CD4-positive, CD25-positive, alpha-beta regulatory T cell (primary cell): Measurements from ENCODE around the gene FAM120B. TPM values are rescaled to one million over a fixed set of nuclear protein-coding genes. Genes with fewer than 3 reads are reported as not detected.

Source experiments
- ATAC-seq, 2 donors: fragments of 150-1000 bp; cut with Tn5 transposase; one replicate each; pipeline ENCODE4 v1.10.0; 2021; ENCODE audit warnings: low read depth in 2 of 2, moderate number of reproducible peaks in 2 of 2, moderate library complexity in 1 of 2
- DNase-seq, 3 donors: peaks; one replicate each; pipeline versions ENCODE4 v3.0.0 to v3.0.0-alpha.2; 2012 to 2022; ENCODE audit warnings: mixed read lengths in 1 of 3
- H3K27ac ChIP-seq: one replicate; pipeline ENCODE4 v1.7.0; 2013; ENCODE audit warnings: mild to moderate bottlenecking, low read length; ENCODE audit not compliant: insufficient read depth, poor library complexity, severe bottlenecking
- H3K27me3 ChIP-seq: one replicate; pipeline ENCODE4 v1.7.0; 2013; ENCODE audit warnings: low read length; ENCODE audit not compliant: control insufficient read depth, insufficient read depth
- H3K36me3 ChIP-seq: one replicate; pipeline ENCODE4 v1.7.0; 2013; ENCODE audit warnings: mild to moderate bottlenecking, low read length, moderate library complexity; ENCODE audit not compliant: control insufficient read depth, insufficient read depth
- H3K4me1 ChIP-seq: 2 replicates; pipeline ENCODE4 v1.7.0; 2013; ENCODE audit warnings: mild to moderate bottlenecking, low read length; ENCODE audit not compliant: insufficient read depth, control insufficient read depth, poor library complexity, severe bottlenecking
- H3K4me3 ChIP-seq: one replicate; pipeline ENCODE4 v1.7.0; 2013; ENCODE audit warnings: low read depth, mild to moderate bottlenecking, low read length, moderate library complexity
- H3K9me3 ChIP-seq, 2 experiments: 1 replicate in 1 of 2; 2 replicates in 1 of 2; pipeline ENCODE4 v1.7.0; 2013; ENCODE audit warnings: low read length in 2 of 2, mild to moderate bottlenecking in 1 of 2, moderate library complexity in 1 of 2; ENCODE audit not compliant: control insufficient read depth in 2 of 2
- H3K27ac Mint-ChIP-seq, 3 donors: one replicate each; pipeline ENCODE4 v1.8.0; 2020 to 2022; ENCODE audit warnings: mild to moderate bottlenecking in 3 of 3, mixed read lengths in 3 of 3, moderate library complexity in 2 of 3
- H3K27me3 Mint-ChIP-seq: one replicate; pipeline ENCODE4 v1.8.0; 2022; ENCODE audit warnings: mild to moderate bottlenecking, mixed read lengths
- H3K36me3 Mint-ChIP-seq: one replicate; pipeline ENCODE4 v1.8.0; 2020; ENCODE audit warnings: mixed read lengths
- H3K4me1 Mint-ChIP-seq, 4 donors: one replicate each; pipeline ENCODE4 v1.8.0; 2020 to 2022; ENCODE audit warnings: mixed read lengths in 4 of 4, mild to moderate bottlenecking in 1 of 4
- H3K4me3 Mint-ChIP-seq, 4 donors: one replicate each; pipeline ENCODE4 v1.8.0; 2020 to 2022; ENCODE audit warnings: mild to moderate bottlenecking in 4 of 4, mixed read lengths in 4 of 4, moderate library complexity in 3 of 4
- H3K9me3 Mint-ChIP-seq, 7 donors: one replicate each; pipeline ENCODE4 v1.8.0; 2020 to 2022; ENCODE audit warnings: mixed read lengths in 7 of 7, mild to moderate bottlenecking in 3 of 7, moderate library complexity in 2 of 7
- polyA plus RNA-seq, 4 donors: library from polyadenylated mRNA; unstranded; fragments of 300-500 nt; fragmentation: Illumina TruSeq; gene quantifications; one replicate each; pipeline ENCODE4 v1.2.3, GENCODE V29; 2021
- total RNA-seq: library from RNA; stranded (reverse); gene quantifications from one replicate; pipeline ENCODE4 v1.2.3, GENCODE V29; 2022

Gene FAM120B
- total and polyA plus RNA-seq, 5 donors from 2014 or later = 28.0 to 35.0 (median 31.1) TPM

DNA sequence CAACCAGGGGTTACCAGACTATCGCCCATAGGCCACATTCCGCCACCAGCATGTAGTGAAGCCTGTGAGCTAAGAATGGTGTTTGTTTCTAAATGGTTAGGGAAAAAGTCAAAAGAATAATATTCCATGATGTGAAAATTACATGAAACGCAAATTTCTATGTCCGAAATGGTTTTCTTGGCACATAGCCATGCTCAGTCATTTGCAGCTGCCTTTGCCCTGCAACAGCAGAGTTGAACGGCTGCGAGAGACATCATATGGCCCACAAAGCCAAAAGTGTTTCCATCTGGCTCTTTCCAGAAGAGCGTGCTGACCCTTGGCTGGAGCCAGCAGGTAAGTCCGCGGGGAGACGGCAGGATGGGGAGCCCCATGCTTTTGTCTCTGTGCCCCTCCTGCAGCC is 60.7 kb downstream of the FAM120B start:
- peaks cover 69% of the 10 kb centered on the region for H3K36me3 ChIP-seq

GRCh38 chr6:170368544-170368943 is 62.0 kb downstream of the FAM120B start:
- Mint-ChIP-seq H3K27me3 (no peaks in the 10 kb centered on the region), H3K4me3 (no peak overlapping the region), H3K4me1 (peaks cover 0 to 15% (median 5%) of the 10 kb centered on the region in 4 donors), H3K27ac (no peak overlapping the region), H3K9me3 (no peaks in the 10 kb centered on the region), H3K36me3 (peaks cover 51% of the 10 kb centered on the region)
- H3K4me3 ChIP-seq = no peak overlapping the region
- H3K36me3 ChIP-seq = peaks cover 61% of the 10 kb centered on the region
- no peaks in the 10 kb centered on the region for H3K9me3 ChIP-seq
- no peak for DNase-seq
- H3K4me1 ChIP-seq = no peaks in the 10 kb centered on the region
- no peak overlapping the region for H3K27ac ChIP-seq
- no peak for ATAC-seq
- H3K27me3 ChIP-seq = no peaks in the 10 kb centered on the region

More for the DNA sequence above, 60.7 kb downstream of the FAM120B start:
- DNase-seq (no peak), ATAC-seq (no peak)
- Mint-ChIP-seq H3K4me3 (no peak overlapping the region), H3K4me1 (peaks cover 0 to 15% (median 5%) of the 10 kb centered on the region in 4 donors), H3K36me3 (peaks cover 56% of the 10 kb centered on the region), H3K27me3 (no peaks in the 10 kb centered on the region), H3K9me3 (no peaks in the 10 kb centered on the region), H3K27ac (no peak overlapping the region)
- Histone ChIP-seq H3K4me3 (no peak overlapping the region), H3K4me1 (no peaks in the 10 kb centered on the region), H3K27ac (no peak overlapping the region), H3K9me3 (no peaks in the 10 kb centered on the region), H3K27me3 (no peaks in the 10 kb centered on the region)

DNA sequence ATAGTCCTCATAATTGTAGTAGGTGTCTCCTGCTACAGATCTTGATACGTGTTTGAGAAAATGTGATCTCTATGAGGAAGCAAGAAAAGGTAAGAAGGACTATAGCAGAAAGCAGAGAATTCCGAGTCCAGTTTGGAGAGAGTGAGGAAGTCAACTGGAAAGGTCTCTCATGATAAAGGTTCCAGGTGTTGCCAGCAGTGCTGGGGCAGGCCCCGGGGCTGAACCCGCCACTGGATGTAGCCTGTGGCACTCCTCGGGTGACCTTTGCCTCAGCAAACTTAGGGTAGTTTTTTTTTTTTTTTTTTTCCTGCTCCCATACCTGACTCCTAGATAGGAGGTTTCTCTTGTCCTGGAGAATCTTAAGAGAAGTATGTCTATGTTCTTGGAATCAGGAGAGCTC is 62.8 kb downstream of the FAM120B start:
- Mint-ChIP-seq H3K9me3 (no peaks in the 10 kb centered on the region), H3K4me3 (no peak overlapping the region), H3K4me1 (peaks cover 0 to 17% (median 4%) of the 10 kb centered on the region in 4 donors), H3K36me3 (peaks cover 52% of the 10 kb centered on the region), H3K27ac (peak overlapping the region in 1 of 3 donors; percentile 30), H3K27me3 (no peaks in the 10 kb centered on the region)
- ATAC-seq = no peak
- Histone ChIP-seq H3K36me3 (peaks cover 60% of the 10 kb centered on the region), H3K27me3 (no peaks in the 10 kb centered on the region), H3K9me3 (no peaks in the 10 kb centered on the region), H3K27ac (no peak overlapping the region), H3K4me1 (no peaks in the 10 kb centered on the region), H3K4me3 (no peak overlapping the region)
- DNase-seq = no peak

DNA sequence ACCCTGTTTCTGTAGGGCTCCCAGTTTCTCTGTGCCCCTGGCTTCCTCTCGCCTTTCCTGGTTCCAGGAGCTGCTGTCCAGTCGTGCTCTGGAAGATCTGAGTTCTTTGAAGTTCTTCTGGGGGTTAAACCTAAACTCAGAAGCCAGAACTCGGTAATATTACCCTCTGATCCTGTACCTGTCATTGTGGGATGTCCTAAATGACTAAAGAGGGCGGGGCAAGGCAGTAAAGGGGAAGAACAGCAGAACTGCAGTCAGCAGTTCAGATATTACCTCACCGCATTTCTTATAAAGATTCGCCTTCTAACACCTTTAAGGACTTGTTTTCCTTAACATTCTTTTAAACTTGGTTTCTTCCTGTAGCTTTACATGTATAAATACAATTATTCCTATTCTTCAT is 63.9 kb downstream of the FAM120B start:
- DNase-seq (peak in 1 of 3 donors; percentile 18), ATAC-seq (no peak)
- Mint-ChIP-seq H3K9me3 (no peaks in the 10 kb centered on the region), H3K27me3 (no peaks in the 10 kb centered on the region), H3K4me3 (no peak overlapping the region), H3K27ac (peak overlapping the region in 2 of 3 donors; percentile 34 to 67), H3K36me3 (peaks cover 44% of the 10 kb centered on the region), H3K4me1 (peaks cover 0 to 21% (median 3%) of the 10 kb centered on the region in 4 donors)
- no peaks in the 10 kb centered on the region for H3K4me1 ChIP-seq
- H3K9me3 ChIP-seq = no peaks in the 10 kb centered on the region
- H3K4me3 ChIP-seq = no peak overlapping the region
- H3K36me3 ChIP-seq = peaks cover 55% of the 10 kb centered on the region
- H3K27me3 ChIP-seq = no peaks in the 10 kb centered on the region
- H3K27ac ChIP-seq = no peak overlapping the region

DNA sequence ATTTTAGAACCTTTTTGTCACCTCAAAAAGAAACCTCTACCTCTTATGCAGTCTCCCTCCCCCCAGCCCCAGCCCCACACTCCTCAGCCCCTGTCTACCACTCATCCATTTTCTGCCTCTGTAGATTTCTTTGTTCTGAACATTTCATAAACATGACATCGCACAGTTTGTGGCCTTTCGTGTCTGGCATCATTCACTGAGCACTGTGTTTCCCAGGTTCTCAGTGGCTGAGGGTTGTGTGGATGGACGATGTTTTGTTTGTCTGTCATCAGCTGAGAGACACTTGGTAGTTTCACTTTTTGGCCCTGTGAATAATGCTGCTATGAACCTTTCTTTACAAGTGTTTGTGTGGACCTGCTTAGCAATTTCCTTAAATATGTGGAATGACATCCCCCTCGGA is 64.5 kb downstream of the FAM120B start:
- DNase-seq (no peak), ATAC-seq (no peak)
- peak overlapping the region in 2 of 3 donors; percentile 34 to 84 for H3K27ac Mint-ChIP-seq
- no peak overlapping the region for H3K4me3 Mint-ChIP-seq
- peaks cover 60% of the 10 kb centered on the region for H3K36me3 ChIP-seq
- no peak overlapping the region for H3K27ac ChIP-seq
- no peaks in the 10 kb centered on the region for H3K9me3 ChIP-seq
- H3K27me3 ChIP-seq = no peaks in the 10 kb centered on the region
- H3K4me3 ChIP-seq = no peak overlapping the region
- peaks cover 48% of the 10 kb centered on the region for H3K36me3 Mint-ChIP-seq
- H3K9me3 Mint-ChIP-seq = no peaks in the 10 kb centered on the region
- H3K27me3 Mint-ChIP-seq = no peaks in the 10 kb centered on the region
- H3K4me1 Mint-ChIP-seq = peaks cover 0 to 25% (median 4%) of the 10 kb centered on the region in 4 donors
- no peaks in the 10 kb centered on the region for H3K4me1 ChIP-seq

DNA sequence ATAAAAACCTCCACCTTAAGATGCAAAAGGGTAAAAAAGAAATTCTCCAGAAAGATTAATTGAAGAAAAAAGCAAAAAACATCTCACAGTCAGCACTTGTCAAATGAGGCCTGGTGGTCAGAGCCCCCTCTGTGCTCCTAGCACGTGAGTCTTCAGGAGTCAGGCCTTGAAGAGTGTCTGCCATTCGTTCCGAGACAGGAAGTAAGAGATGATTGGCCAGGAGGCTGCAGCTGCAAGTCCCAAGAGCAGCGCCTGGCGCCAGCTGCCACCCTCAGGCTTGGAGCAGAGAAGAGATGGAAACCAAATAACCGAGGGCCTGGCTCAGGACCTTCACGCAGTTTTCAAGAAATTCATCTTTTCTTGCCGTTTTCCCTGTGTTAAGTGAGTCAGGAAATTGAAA is 65.0 kb downstream of the FAM120B start:
- H3K4me3 Mint-ChIP-seq = no peak overlapping the region
- Histone ChIP-seq H3K4me1 (no peaks in the 10 kb centered on the region), H3K36me3 (peaks cover 57% of the 10 kb centered on the region), H3K27me3 (no peaks in the 10 kb centered on the region), H3K27ac (no peak overlapping the region), H3K9me3 (no peaks in the 10 kb centered on the region), H3K4me3 (no peak overlapping the region)
- H3K4me1 Mint-ChIP-seq = peaks cover 0 to 27% (median 6%) of the 10 kb centered on the region in 4 donors
- peak overlapping the region in 1 of 3 donors; percentile 84 for H3K27ac Mint-ChIP-seq
- H3K27me3 Mint-ChIP-seq = no peaks in the 10 kb centered on the region
- no peak for ATAC-seq
- DNase-seq = no peak
- no peaks in the 10 kb centered on the region for H3K9me3 Mint-ChIP-seq
- H3K36me3 Mint-ChIP-seq = peaks cover 48% of the 10 kb centered on the region

- no peaks in the 10 kb centered on the region for H3K9me3 ChIP-seq
- Mint-ChIP-seq H3K36me3 (peaks cover 45% of the 10 kb centered on the region), H3K4me3 (no peak overlapping the region), H3K9me3 (no peaks in the 10 kb centered on the region), H3K27ac (peak overlapping the region in 1 of 3 donors; percentile 60), H3K4me1 (peaks cover 0 to 27% (median 7%) of the 10 kb centered on the region in 4 donors), H3K27me3 (no peaks in the 10 kb centered on the region)
- DNase-seq (no peak), ATAC-seq (no peak)
- H3K36me3 ChIP-seq = peaks cover 48% of the 10 kb centered on the region
- no peaks in the 10 kb centered on the region for H3K27me3 ChIP-seq
- no peak overlapping the region for H3K4me3 ChIP-seq
- H3K27ac ChIP-seq = no peak overlapping the region
- no peaks in the 10 kb centered on the region for H3K4me1 ChIP-seq
These were observed 66.1 kb downstream of the FAM120B start for GRCh38 chr6:170372380-170373325.
